ENCODE data around the gene SYCP3.

DNA sequence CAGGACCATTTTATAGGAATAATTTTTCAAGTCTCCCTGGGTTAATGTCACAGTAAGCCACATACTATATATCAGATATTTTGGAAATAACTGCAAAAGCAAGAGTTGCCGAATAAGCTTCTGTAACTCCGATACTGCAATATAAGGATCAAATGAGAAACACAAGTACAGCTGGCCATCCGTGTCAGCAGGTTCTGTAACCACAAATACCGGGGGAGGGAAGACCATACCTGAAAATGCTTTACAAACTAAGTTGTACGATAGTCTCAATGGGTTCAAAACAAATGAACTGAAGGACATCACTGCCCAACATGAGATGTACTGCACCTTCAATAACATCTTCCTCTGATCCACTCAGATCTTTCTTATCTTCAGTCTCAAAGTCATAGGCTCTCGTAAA is 1.8 kb downstream of the SYCP3 start:
- TF ChIP-seq, protein P1, sequence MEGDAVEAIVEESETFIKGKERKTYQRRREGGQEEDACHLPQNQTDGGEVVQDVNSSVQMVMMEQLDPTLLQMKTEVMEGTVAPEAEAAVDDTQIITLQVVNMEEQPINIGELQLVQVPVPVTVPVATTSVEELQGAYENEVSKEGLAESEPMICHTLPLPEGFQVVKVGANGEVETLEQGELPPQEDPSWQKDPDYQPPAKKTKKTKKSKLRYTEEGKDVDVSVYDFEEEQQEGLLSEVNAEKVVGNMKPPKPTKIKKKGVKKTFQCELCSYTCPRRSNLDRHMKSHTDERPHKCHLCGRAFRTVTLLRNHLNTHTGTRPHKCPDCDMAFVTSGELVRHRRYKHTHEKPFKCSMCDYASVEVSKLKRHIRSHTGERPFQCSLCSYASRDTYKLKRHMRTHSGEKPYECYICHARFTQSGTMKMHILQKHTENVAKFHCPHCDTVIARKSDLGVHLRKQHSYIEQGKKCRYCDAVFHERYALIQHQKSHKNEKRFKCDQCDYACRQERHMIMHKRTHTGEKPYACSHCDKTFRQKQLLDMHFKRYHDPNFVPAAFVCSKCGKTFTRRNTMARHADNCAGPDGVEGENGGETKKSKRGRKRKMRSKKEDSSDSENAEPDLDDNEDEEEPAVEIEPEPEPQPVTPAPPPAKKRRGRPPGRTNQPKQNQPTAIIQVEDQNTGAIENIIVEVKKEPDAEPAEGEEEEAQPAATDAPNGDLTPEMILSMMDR (IDR thresholded peaks at IDR 0.05) = no peak
- no peak for TF ChIP-seq POLR2A (IDR thresholded peaks at IDR 0.05; ENCODE audit: low read depth)

Data from esophagus muscularis mucosa (tissue), 3 donors.